Epithelial cell of prostate (primary cell): ENCODE data around the gene GP9.

Experiments
- DNase-seq: peaks from one replicate; pipeline ENCODE4 v3.0.0-alpha.2; 2011; ENCODE audit warnings: low read depth, low spot score
- H3K27ac ChIP-seq: fragments of 450-650 bp; 2 replicates; pipeline ENCODE4 v1.5.1; 2017; ENCODE audit warnings: mild to moderate bottlenecking

Gene GP9

GRCh38 chr3:129046037-129046731 lies 14.4 kb upstream of the GP9 start:
- H3K27ac ChIP-seq, result no peak overlapping the region

GRCh38 chr3:129046732-129047552 lies 13.6 kb upstream of the GP9 start:
- no peak for DNase-seq

More at GRCh38 chr3:129046037-129046731, 14.4 kb upstream of the GP9 start:
- DNase-seq, result no peak

GRCh38 chr3:129047553-129047839 lies 13.1 kb upstream of the GP9 start:
- H3K27ac ChIP-seq, result no peak overlapping the region
- no peak for DNase-seq

More at GRCh38 chr3:129046732-129047552, 13.6 kb upstream of the GP9 start:
- H3K27ac ChIP-seq, result no peak overlapping the region

- no peak for DNase-seq
- H3K27ac ChIP-seq, result no peak overlapping the region
Observed at GRCh38 chr3:129050556-129051295, 9.9 kb upstream of the GP9 start.

GRCh38 chr3:129051871-129052340 lies 8.7 kb upstream of the GP9 start:
- H3K27ac ChIP-seq, result no peak overlapping the region
- DNase-seq, result no peak

- H3K27ac ChIP-seq, result no peak overlapping the region
- no peak for DNase-seq
Observed at GRCh38 chr3:129052675-129053074, 7.9 kb upstream of the GP9 start.

- DNase-seq, result no peak
- H3K27ac ChIP-seq, result no peak overlapping the region
Observed at GRCh38 chr3:129054605-129055104, 5.9 kb upstream of the GP9 start.

- no peak overlapping the region for H3K27ac ChIP-seq
- DNase-seq, result no peak
Observed at GRCh38 chr3:129056451-129057173, 4.0 kb upstream of the GP9 start.

GRCh38 chr3:129057249-129057648 lies 3.3 kb upstream of the GP9 start:
- no peak for DNase-seq

GRCh38 chr3:129058441-129059200 lies 2.0 kb upstream of the GP9 start:
- no peak for DNase-seq
- H3K27ac ChIP-seq, result no peak overlapping the region

More at GRCh38 chr3:129057249-129057648, 3.3 kb upstream of the GP9 start:
- H3K27ac ChIP-seq, result no peak overlapping the region

- H3K27ac ChIP-seq, result no peak overlapping the region
- no peak for DNase-seq
Observed at GRCh38 chr3:129059311-129059958, 1.1 kb upstream of the GP9 start.

GRCh38 chr3:129061023-129061887 lies 676 bp downstream of the GP9 start:
- no peak overlapping the region for H3K27ac ChIP-seq
- DNase-seq, result no peak

GRCh38 chr3:129061888-129062834 lies 1.6 kb downstream of the GP9 start:
- no peak for DNase-seq
- no peak overlapping the region for H3K27ac ChIP-seq

- no peak for DNase-seq
- no peak overlapping the region for H3K27ac ChIP-seq
Observed at GRCh38 chr3:129063091-129063640, 2.6 kb downstream of the GP9 start.

- H3K27ac ChIP-seq, result no peak overlapping the region
- DNase-seq, result no peak
Observed at GRCh38 chr3:129063841-129064482, 3.4 kb downstream of the GP9 start.
